HepG2 (cell line): Measurements from ENCODE around the gene TRIP6. TPM values are rescaled to one million over a fixed set of nuclear protein-coding genes. Genes with fewer than 3 reads are reported as not detected.
A peak's percentile ranks its signal among the peaks of the same experiment; 100 is the strongest.

ENCODE experiments used
- ELF4 ChIP-seq: sonication (generic); formaldehyde crosslinking; IDR thresholded peaks from 2 replicates; pipeline ENCODE4 v1.5.0; 2020; ENCODE audit warnings: missing genetic modification reagents, mild to moderate bottlenecking, moderate library complexity, borderline replicate concordance
- FOXK2 ChIP-seq: fragments of 450-650 bp; IDR thresholded peaks from 2 replicates; pipeline ENCODE4 v1.6.1; 2016
- HMGA1 ChIP-seq: sonication (generic); formaldehyde crosslinking; conservative IDR thresholded peaks from 2 replicates; pipeline ENCODE4 v1.4.0; 2020; ENCODE audit warnings: missing genetic modification reagents
- NR3C1 ChIP-seq: sonication (generic); formaldehyde crosslinking; IDR thresholded peaks from 2 replicates; pipeline ENCODE4 v1.4.0; 2020; ENCODE audit warnings: missing genetic modification reagents
- YY1 ChIP-seq: IDR thresholded peaks from 2 replicates; pipeline ENCODE4 v1.6.1; 2011; ENCODE audit warnings: low read length, low read depth, moderate library complexity, mild to moderate bottlenecking; ENCODE audit not compliant: insufficient read depth, insufficient replicate concordance
- ZMAT5 ChIP-seq: sonication (generic); formaldehyde crosslinking; IDR thresholded peaks from 2 replicates; pipeline ENCODE4 v1.5.0; 2020; ENCODE audit warnings: mild to moderate bottlenecking, low read depth, missing genetic modification reagents, borderline replicate concordance
- ZNF280B ChIP-seq: sonication (generic); formaldehyde crosslinking; IDR thresholded peaks from 2 replicates; pipeline ENCODE4 v1.5.0; 2020; ENCODE audit warnings: missing genetic modification reagents, mild to moderate bottlenecking, borderline replicate concordance
- ZNF281 ChIP-seq: sonication (generic); formaldehyde crosslinking; IDR thresholded peaks from 2 replicates; pipeline ENCODE4 v1.4.0; 2020; ENCODE audit warnings: missing genetic modification reagents, borderline replicate concordance
- ZNF510 ChIP-seq: sonication (generic); formaldehyde crosslinking; IDR thresholded peaks from 2 replicates; pipeline ENCODE4 v1.4.0; 2020; ENCODE audit warnings: low read depth, mild to moderate bottlenecking, missing genetic modification reagents
- ZNF557 ChIP-seq: sonication (generic); formaldehyde crosslinking; IDR thresholded peaks from 2 replicates; pipeline ENCODE4 v1.4.0; 2020; ENCODE audit warnings: missing genetic modification reagents
- ZNF639 ChIP-seq: conservative IDR thresholded peaks from 2 replicates; pipeline ENCODE4 v1.6.1; 2018; ENCODE audit warnings: missing genetic modification reagents
- polyA plus RNA-seq, 8 experiments: library from polyadenylated mRNA; depleted of rRNA in 3 of 8; stranded (reverse) in 7 of 8; unstranded in 1 of 8; fragments of >200 nt; fragmentation: Illumina TruSeq in 4 of 8; extraction: Trizol in 4 of 8; gene quantifications; 2 replicates each; pipeline versions ENCODE4 v1.2.1 to v1.2.3, GENCODE V29; 2011 to 2016; ENCODE audit warnings: low read depth in 4 of 8, missing spikeins in 1 of 8, mixed read lengths in 1 of 8; ENCODE audit not compliant: insufficient read depth in 1 of 8
- total RNA-seq, 5 experiments: library from RNA; depleted of rRNA; stranded (reverse); fragments of >200 nt; fragmentation: Illumina TruSeq; extraction: Trizol; gene quantifications; 2 replicates each; pipeline ENCODE4 v1.2.3, GENCODE V29; 2016; ENCODE audit warnings: low read depth in 1 of 5
- TF ChIP-seq, protein P1 (sequence below): IDR thresholded peaks from 2 replicates; pipeline ENCODE4 v1.6.1; 2012; ENCODE audit warnings: low read length, improper control_type of control experiment
- TF ChIP-seq, protein P2 (sequence below): IDR thresholded peaks from 2 replicates; pipeline ENCODE4 v1.6.1; 2016; ENCODE audit warnings: low read depth
- TF ChIP-seq, protein P3 (sequence below): sonication (generic); formaldehyde crosslinking; IDR thresholded peaks from 2 replicates; pipeline ENCODE4 v1.4.0; 2020; ENCODE audit warnings: missing genetic modification reagents

TRIP6 gene
- total and polyA plus RNA-seq, 2 of the 13 experiments (the other 11 are each of a cell fraction or from before 2014, with no cell fraction given) = 0.34 to 0.38 TPM

- TF ChIP-seq ZNF280B (CRISPR knock-in tag) (peak; percentile 75; the same call in 1 of the 2 replicates), ZNF281 (CRISPR knock-in tag) (peak; percentile 54; the same call in 1 of the 2 replicates), ZNF557 (CRISPR knock-in tag) (no peak), ZNF510 (CRISPR knock-in tag) (peak; percentile 94; the same call in 1 of the 2 replicates), HMGA1 (CRISPR knock-in tag) (no peak), ELF4 (CRISPR knock-in tag) (no peak), ZNF639 (peak; percentile 96), ZMAT5 (CRISPR knock-in tag) (no peak), NR3C1 (CRISPR knock-in tag) (no peak), FOXK2 (no peak), YY1 (peak; percentile 87)
- TF ChIP-seq, protein P1, sequence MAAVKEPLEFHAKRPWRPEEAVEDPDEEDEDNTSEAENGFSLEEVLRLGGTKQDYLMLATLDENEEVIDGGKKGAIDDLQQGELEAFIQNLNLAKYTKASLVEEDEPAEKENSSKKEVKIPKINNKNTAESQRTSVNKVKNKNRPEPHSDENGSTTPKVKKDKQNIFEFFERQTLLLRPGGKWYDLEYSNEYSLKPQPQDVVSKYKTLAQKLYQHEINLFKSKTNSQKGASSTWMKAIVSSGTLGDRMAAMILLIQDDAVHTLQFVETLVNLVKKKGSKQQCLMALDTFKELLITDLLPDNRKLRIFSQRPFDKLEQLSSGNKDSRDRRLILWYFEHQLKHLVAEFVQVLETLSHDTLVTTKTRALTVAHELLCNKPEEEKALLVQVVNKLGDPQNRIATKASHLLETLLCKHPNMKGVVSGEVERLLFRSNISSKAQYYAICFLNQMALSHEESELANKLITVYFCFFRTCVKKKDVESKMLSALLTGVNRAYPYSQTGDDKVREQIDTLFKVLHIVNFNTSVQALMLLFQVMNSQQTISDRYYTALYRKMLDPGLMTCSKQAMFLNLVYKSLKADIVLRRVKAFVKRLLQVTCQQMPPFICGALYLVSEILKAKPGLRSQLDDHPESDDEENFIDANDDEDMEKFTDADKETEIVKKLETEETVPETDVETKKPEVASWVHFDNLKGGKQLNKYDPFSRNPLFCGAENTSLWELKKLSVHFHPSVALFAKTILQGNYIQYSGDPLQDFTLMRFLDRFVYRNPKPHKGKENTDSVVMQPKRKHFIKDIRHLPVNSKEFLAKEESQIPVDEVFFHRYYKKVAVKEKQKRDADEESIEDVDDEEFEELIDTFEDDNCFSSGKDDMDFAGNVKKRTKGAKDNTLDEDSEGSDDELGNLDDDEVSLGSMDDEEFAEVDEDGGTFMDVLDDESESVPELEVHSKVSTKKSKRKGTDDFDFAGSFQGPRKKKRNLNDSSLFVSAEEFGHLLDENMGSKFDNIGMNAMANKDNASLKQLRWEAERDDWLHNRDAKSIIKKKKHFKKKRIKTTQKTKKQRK = no peak
- TF ChIP-seq, protein P2, sequence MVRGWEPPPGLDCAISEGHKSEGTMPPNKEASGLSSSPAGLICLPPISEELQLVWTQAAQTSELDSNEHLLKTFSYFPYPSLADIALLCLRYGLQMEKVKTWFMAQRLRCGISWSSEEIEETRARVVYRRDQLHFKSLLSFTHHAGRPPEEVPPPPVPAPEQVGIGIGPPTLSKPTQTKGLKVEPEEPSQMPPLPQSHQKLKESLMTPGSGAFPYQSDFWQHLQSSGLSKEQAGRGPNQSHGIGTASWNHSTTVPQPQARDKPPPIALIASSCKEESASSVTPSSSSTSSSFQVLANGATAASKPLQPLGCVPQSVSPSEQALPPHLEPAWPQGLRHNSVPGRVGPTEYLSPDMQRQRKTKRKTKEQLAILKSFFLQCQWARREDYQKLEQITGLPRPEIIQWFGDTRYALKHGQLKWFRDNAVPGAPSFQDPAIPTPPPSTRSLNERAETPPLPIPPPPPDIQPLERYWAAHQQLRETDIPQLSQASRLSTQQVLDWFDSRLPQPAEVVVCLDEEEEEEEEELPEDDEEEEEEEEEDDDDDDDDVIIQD (CRISPR knock-in tag) = peak; percentile 67; the same call in 1 of the 2 replicates
- TF ChIP-seq, protein P3, sequence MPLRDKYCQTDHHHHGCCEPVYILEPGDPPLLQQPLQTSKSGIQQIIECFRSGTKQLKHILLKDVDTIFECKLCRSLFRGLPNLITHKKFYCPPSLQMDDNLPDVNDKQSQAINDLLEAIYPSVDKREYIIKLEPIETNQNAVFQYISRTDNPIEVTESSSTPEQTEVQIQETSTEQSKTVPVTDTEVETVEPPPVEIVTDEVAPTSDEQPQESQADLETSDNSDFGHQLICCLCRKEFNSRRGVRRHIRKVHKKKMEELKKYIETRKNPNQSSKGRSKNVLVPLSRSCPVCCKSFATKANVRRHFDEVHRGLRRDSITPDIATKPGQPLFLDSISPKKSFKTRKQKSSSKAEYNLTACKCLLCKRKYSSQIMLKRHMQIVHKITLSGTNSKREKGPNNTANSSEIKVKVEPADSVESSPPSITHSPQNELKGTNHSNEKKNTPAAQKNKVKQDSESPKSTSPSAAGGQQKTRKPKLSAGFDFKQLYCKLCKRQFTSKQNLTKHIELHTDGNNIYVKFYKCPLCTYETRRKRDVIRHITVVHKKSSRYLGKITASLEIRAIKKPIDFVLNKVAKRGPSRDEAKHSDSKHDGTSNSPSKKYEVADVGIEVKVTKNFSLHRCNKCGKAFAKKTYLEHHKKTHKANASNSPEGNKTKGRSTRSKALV (CRISPR knock-in tag) = peak; percentile 75; the same call in 1 of the 2 replicates
These were observed 7.6 kb downstream of the TRIP6 start, which contains the start of gene SRRT (continued) for GRCh38 chr7:100874577-100875355.
